NB4 (cell line): Measurements from ENCODE around the gene LINGO3.

Source experiments
- CTCF ChIP-seq: IDR thresholded peaks from one replicate; pipeline ENCODE4 v1.5.1; 2012; ENCODE audit warnings: low read depth, low read length
- MAX ChIP-seq: IDR thresholded peaks from 2 replicates; pipeline ENCODE4 v1.6.1; 2011; ENCODE audit warnings: low read depth, low read length
- MYC ChIP-seq: IDR thresholded peaks from 2 replicates; pipeline ENCODE4 v1.6.1; 2011; ENCODE audit warnings: low read depth, low read length
- POLR2A ChIP-seq: IDR thresholded peaks from 2 replicates; pipeline ENCODE4 v1.6.1; 2011; ENCODE audit warnings: mild to moderate bottlenecking; ENCODE audit not compliant: insufficient read length; ENCODE audit errors: extremely low read depth

GRCh38 chr19:2260341-2260805 lies 47.6 kb downstream of the LINGO3 start:
- TF ChIP-seq POLR2A (no peak), CTCF (no peak), MAX (no peak), MYC (no peak)
